HEK293 (cell line): ENCODE data around the gene FGF12.

ENCODE experiments used
- EGR2 ChIP-seq: fragments of 450-650 bp; formaldehyde crosslinking; IDR thresholded peaks from 2 replicates; pipeline ENCODE4 v1.5.1; 2016; ENCODE audit warnings: low read depth, missing biosample characterization, missing genetic modification characterization
- HOXD13 ChIP-seq: sonication (generic); formaldehyde crosslinking; IDR thresholded peaks from 2 replicates; pipeline ENCODE4 v1.8.0; 2022; ENCODE audit warnings: missing genetic modification reagents, borderline replicate concordance
- KLF7 ChIP-seq: fragments of 450-650 bp; formaldehyde crosslinking; IDR thresholded peaks from 2 replicates; pipeline ENCODE4 v1.5.1; 2016; ENCODE audit warnings: missing biosample characterization, missing genetic modification characterization, borderline replicate concordance
- PRDM10 ChIP-seq: fragments of 450-650 bp; formaldehyde crosslinking; IDR thresholded peaks from 2 replicates; pipeline ENCODE4 v1.5.1; 2016; ENCODE audit warnings: missing biosample characterization, missing genetic modification characterization
- REST ChIP-seq: fragments of 450-650 bp; formaldehyde crosslinking; IDR thresholded peaks from 2 replicates; pipeline ENCODE4 v1.5.1; 2016; ENCODE audit warnings: missing biosample characterization, missing genetic modification characterization
- SP7 ChIP-seq: fragments of 450-650 bp; formaldehyde crosslinking; IDR thresholded peaks from 2 replicates; pipeline ENCODE4 v1.5.1; 2016; ENCODE audit warnings: missing biosample characterization, missing genetic modification characterization
- WT1 ChIP-seq: fragments of 450-650 bp; formaldehyde crosslinking; IDR thresholded peaks from 2 replicates; pipeline ENCODE4 v1.5.1; 2016; ENCODE audit warnings: missing biosample characterization, missing genetic modification characterization
- ZBTB10 ChIP-seq: fragments of 450-650 bp; formaldehyde crosslinking; IDR thresholded peaks from 2 replicates; pipeline ENCODE4 v1.5.1; 2016; ENCODE audit warnings: missing biosample characterization, missing genetic modification characterization
- ZBTB49 ChIP-seq: fragments of 450-650 bp; formaldehyde crosslinking; IDR thresholded peaks from 2 replicates; pipeline ENCODE4 v1.5.1; 2016; ENCODE audit warnings: missing biosample characterization, missing genetic modification characterization, low read depth
- ZNF10 ChIP-seq: fragments of 450-650 bp; formaldehyde crosslinking; IDR thresholded peaks from 2 replicates; pipeline ENCODE4 v1.5.1; 2017; ENCODE audit warnings: missing biosample characterization, missing genetic modification characterization
- ZNF133 ChIP-seq: fragments of 450-650 bp; formaldehyde crosslinking; IDR thresholded peaks from 2 replicates; pipeline ENCODE4 v1.5.1; 2016; ENCODE audit warnings: missing biosample characterization, missing genetic modification characterization
- ZNF174 ChIP-seq: fragments of 450-650 bp; formaldehyde crosslinking; IDR thresholded peaks from 2 replicates; pipeline ENCODE4 v1.5.0; 2017; ENCODE audit warnings: missing biosample characterization, mild to moderate bottlenecking, missing genetic modification characterization
- ZNF19 ChIP-seq: fragments of 450-650 bp; formaldehyde crosslinking; IDR thresholded peaks from 2 replicates; pipeline ENCODE4; 2016; ENCODE audit warnings: missing biosample characterization, missing genetic modification characterization, low read depth
- ZNF391 ChIP-seq: fragments of 450-650 bp; formaldehyde crosslinking; IDR thresholded peaks from 2 replicates; pipeline ENCODE4 v1.5.1; 2016; ENCODE audit warnings: low read depth, missing biosample characterization, missing genetic modification characterization, borderline replicate concordance
- ZNF48 ChIP-seq: fragments of 450-650 bp; formaldehyde crosslinking; IDR thresholded peaks from 2 replicates; pipeline ENCODE4 v1.5.1; 2016; ENCODE audit warnings: missing biosample characterization, missing genetic modification characterization
- ZNF488 ChIP-seq: fragments of 450-650 bp; formaldehyde crosslinking; IDR thresholded peaks from 2 replicates; pipeline ENCODE4 v1.5.1; 2016; ENCODE audit warnings: missing biosample characterization, missing genetic modification characterization
- ZNF521 ChIP-seq: fragments of 450-650 bp; formaldehyde crosslinking; IDR thresholded peaks from 2 replicates; pipeline ENCODE4 v1.5.1; 2017; ENCODE audit warnings: missing biosample characterization, mild to moderate bottlenecking, missing genetic modification characterization
- ZNF530 ChIP-seq: fragments of 450-650 bp; formaldehyde crosslinking; IDR thresholded peaks from 2 replicates; pipeline ENCODE4 v1.5.1; 2016; ENCODE audit warnings: low read depth, missing biosample characterization, missing genetic modification characterization
- ZNF629 ChIP-seq: fragments of 450-650 bp; formaldehyde crosslinking; IDR thresholded peaks from 2 replicates; pipeline ENCODE4 v1.5.1; 2017; ENCODE audit warnings: missing biosample characterization, missing genetic modification characterization
- ZNF639 ChIP-seq: fragments of 450-650 bp; formaldehyde crosslinking; IDR thresholded peaks from 2 replicates; pipeline ENCODE4 v1.5.1; 2016; ENCODE audit warnings: missing biosample characterization, missing genetic modification characterization
- ZNF654 ChIP-seq: fragments of 450-650 bp; formaldehyde crosslinking; IDR thresholded peaks from 2 replicates; pipeline ENCODE4 v1.5.1; 2016; ENCODE audit warnings: low read depth, missing biosample characterization, missing genetic modification characterization
- ZNF677 ChIP-seq: fragments of 450-650 bp; IDR thresholded peaks from 2 replicates; pipeline ENCODE4 v1.5.0; 2018; ENCODE audit warnings: missing biosample characterization, mild to moderate bottlenecking, missing genetic modification characterization, moderate library complexity
- ZNF785 ChIP-seq: fragments of 450-650 bp; formaldehyde crosslinking; IDR thresholded peaks from 2 replicates; pipeline ENCODE4 v1.5.1; 2016; ENCODE audit warnings: missing biosample characterization, missing genetic modification characterization
- ZNF791 ChIP-seq: fragments of 450-650 bp; formaldehyde crosslinking; IDR thresholded peaks from 2 replicates; pipeline ENCODE4 v1.5.1; 2016; ENCODE audit warnings: missing biosample characterization, missing genetic modification characterization
- ZNF837 ChIP-seq: fragments of 450-650 bp; formaldehyde crosslinking; IDR thresholded peaks from 2 replicates; pipeline ENCODE4 v1.5.1; 2016; ENCODE audit warnings: missing biosample characterization, missing genetic modification characterization

FGF12 gene

GRCh38 chr3:192409201-192409837 is 318.0 kb downstream of the FGF12 start (continued):
- TF ChIP-seq ZNF10 (0 out of 2 replicates have a peak, but pooled peaks have one; percentile 23), WT1 (no peak), ZNF639 (tag by site-specific recombination) (no peak), ZNF48 (no peak), ZNF785 (tag by site-specific recombination) (no peak), ZBTB10 (tag by site-specific recombination) (no peak), ZNF521 (no peak), ZNF677 (tag by site-specific recombination) (0 out of 2 replicates have a peak, but pooled peaks have one; percentile 22), REST (tag by site-specific recombination) (peak; percentile 33; the same call in 1 of the 2 replicates), ZBTB49 (tag by site-specific recombination) (no peak), ZNF791 (tag by site-specific recombination) (no peak), PRDM10 (tag by site-specific recombination) (peak; percentile 93), ZNF488 (tag by site-specific recombination) (no peak), ZNF133 (tag by site-specific recombination) (no peak), HOXD13 (CRISPR knock-in tag) (no peak), ZNF530 (no peak), ZNF837 (tag by site-specific recombination) (no peak), ZNF174 (no peak), ZNF629 (tag by site-specific recombination) (no peak), ZNF654 (tag by site-specific recombination) (no peak), SP7 (tag by site-specific recombination) (no peak; the same call in 1 of the 2 replicates), EGR2 (no peak; the same call in 1 of the 2 replicates), ZNF391 (tag by site-specific recombination) (no peak), KLF7 (tag by site-specific recombination) (no peak), ZNF19 (tag by site-specific recombination) (no peak)
